OCI-M1 (cell line): Measurements from ENCODE around the gene MICAL2.

Source experiments
- DNase-seq: peaks from one replicate; lab custom pipeline; 2025; lab: John Stamatoyannopoulos, UW

MICAL2 gene

DNA sequence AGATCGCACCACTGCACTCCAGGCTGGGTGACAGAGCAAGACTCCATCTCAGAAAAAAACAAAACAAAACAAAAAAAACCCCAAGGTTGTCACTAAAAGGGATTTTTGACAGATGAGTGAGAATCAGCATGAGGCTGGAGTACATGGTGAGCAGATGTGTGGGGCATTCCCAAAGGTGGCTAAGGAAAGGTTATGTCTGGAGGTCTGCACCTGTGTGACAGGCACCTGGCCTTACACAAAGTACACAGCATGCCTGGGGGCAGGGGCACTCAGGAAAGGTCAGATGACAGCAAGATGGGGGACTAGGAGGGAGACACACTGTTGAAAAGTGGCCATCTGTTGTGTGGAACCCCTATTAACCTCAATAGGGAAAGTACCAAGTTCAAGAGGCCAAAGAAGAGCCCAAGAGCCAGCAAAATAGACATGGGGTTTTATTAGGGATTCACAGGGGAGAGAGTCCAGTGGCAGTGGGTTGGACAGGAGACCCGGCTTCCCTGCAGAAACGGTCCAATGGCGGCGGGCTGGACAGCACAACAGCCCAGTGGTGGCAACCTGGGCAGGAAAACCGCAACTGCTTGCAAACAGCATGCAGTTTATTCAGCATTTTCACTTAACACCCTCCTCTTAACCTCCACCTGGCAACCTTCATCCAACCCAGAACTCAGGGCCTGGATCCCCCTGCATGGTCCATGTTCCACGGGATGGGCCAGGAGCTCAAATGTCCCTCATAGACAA lies 101.1 kb downstream of the MICAL2 start:
- DNase-seq = no peak

DNA sequence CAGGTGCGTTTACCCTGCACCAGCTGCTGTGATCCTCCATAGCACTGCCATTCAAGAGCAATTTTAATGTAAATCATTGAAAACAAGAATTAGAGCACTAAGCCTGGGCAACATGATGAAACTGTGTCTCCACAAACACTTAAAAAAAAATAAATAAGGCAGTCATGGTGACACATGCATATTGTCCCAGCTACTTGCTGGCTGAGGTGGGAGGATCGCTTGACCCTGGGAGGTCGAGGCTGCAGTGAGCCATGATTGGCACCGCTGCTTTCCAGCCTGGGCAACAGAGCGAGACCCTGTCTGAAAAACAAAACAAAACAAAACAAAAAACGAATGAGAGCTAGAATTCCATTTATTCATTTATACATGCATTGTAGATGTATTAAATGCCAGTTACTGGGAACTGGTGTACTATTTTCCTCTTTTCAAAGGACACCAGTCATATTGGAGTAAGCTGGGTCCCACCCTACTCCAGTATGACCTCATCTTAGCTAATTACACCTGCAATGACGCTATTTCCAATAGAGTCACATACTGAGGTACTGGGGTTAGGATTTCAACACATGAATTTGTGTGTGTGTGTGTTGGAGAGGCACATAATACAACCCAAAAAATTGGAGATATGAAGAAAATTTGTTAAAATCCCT lies 101.9 kb downstream of the MICAL2 start:
- DNase-seq = no peak

DNA sequence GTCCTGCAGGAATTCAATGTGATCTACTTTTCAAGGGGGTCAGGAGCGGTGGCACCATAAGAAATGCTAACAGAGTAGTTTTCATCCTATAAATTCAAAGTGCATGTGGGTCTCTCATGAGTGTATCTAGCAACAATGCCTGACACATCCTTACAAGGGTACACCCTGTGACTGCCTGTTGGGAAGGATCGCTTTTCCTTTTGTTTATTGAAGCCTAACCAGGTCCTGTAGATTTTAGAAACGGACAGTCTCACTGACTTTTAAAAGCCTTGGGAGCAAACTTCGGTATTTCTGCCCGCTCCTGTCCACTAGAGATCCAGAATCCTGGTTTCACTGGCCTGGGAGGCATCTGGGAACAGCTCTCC lies 102.4 kb downstream of the MICAL2 start:
- DNase-seq = no peak

DNA sequence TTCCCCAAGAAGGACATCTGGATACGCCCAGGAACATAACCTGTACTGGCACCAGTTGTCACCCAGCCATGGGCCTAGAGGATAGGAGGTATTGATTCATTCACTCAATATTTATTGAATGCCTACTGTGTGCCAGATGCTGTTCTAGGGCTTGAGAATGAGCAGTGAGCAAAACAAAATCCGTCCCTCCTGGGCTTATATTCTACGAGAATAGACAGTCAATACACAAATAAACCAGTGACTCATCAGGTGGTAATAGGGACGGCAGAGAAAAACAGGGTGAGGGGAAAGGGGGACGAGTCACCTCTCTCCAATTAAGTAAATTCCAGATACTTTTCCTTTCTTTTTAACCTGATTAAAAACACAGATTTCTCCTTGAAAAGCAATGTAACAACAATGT lies 103.5 kb downstream of the MICAL2 start:
- no peak for DNase-seq

DNA sequence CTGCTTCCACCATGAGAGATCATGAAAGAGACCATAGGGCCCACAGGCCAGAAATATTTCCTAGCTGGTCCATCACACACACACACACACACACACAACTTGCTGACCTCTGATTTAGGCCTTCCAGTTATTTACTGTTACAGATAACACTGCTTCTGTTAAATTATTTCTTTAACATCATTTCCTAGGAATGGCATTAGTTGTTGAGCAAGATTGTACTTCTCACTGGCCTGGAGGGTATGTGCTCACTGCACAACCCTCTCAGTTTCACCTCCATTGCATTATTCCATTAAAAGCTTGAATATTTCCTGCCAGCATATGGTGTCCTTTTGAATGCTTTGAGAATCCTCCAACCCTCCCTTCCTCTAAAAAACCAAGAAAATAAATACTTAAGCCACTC lies 104.4 kb downstream of the MICAL2 start:
- no peak for DNase-seq

DNA sequence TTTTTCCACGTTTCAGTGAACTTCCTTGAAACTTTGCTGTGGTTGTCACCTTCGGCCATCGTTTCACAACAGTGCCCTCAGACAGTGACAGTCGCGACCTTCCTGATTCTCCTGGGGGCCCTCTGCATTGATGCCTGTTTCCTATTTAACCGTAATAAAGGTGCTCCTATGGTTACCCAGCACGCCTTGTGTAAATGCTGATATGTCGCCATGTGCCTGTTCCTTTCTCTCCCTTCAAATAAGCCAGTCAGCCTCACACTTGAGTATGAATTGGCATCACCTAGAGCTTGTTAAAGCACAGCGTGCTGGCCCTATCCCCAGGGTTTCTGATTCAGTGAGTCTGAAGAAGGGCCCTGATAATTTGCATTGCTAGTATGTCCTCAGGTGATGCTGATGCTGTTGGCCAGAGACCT lies 104.8 kb downstream of the MICAL2 start:
- DNase-seq = no peak

DNA sequence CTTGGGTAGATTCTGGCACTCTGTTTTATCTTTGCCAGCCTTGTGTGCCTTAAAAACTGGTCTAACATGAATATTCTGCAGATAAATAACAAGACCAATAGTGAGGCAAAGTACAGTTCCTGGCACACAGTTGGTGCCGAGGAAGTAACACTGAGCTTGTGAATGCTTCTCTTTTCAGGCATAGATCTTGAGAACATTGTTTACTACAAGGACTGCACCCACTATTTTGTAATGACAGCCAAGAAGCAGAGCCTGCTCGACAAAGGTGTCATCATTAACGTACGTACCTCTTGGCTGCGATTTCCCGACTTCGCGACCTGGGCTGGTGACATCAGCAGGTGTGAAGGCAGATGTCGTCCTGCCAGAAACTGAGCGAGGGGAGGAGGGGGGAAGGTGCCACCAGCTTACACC lies 105.7 kb downstream of the MICAL2 start:
- no peak for DNase-seq

DNA sequence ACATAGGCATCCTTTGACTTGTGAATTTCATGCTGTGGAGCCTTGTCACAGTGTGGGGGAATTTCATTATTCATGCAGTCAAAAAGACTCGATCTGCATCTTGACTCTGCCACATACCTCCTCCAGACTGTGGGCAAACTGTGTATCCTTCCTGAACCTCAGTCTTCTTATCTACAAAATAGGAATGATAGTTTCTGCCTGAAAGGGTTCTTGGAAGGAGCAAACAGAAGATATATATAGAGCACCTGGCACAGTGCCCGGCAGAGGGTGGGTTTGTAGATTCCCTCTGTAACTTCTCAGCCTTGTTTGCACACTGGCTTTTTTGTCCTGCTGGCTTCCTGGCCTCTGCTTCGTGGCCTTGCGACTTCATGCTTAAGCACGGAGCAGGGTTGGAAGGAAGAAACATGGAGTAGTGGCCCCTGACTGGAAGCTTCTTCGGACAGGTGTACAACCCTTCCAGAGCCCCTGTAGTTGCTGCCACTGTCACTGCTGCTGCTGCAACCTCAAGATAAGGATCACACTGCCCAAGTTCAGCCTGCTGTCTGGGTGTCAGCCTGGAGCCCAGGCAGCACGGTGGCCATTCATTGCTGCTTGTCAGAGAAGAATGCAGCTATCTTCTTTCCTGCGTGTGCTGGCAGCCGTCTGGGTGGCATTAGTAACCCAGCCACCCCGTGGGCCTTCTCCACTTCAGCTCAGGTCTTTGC lies 106.4 kb downstream of the MICAL2 start:
- peak; percentile 56 for DNase-seq

DNA sequence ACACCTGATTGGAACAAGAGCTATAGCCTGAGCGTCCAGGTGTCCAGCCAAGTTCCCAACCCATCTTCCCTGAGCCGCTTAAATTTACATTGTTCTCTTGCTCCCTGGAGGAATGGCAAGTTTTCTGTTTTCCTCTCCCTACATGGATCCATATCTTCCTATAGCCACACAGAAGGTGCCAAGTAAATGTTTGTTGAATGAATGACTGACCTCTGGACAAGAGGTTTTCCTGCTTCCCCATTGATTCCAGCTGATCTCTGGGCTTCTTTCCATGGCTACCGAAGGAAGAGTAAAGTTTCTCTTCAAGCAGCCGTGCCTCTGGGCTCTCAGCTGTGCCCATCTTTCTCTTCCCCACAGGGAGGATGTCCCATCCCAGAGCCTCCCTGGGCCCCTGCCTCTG lies 107.5 kb downstream of the MICAL2 start:
- DNase-seq = no peak

DNA sequence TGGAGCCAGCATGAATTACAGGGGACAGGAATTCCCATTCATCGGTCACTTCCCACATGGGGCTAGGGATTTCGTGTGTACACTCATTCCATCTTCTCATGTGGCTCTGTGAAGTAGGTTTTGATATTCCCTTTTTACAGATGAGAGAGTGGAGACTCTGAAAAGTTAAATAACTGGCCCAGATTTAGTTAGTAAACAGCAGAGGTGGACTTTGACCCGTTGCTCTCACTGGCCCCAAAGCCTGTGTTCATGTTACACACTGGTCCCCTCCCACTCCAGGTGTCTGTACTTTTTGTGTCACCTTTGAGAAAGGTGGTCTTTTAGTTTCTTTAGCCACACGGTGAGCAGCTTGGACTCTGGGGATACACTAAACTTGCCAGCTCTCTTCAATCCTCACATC lies 108.5 kb downstream of the MICAL2 start:
- no peak for DNase-seq

DNA sequence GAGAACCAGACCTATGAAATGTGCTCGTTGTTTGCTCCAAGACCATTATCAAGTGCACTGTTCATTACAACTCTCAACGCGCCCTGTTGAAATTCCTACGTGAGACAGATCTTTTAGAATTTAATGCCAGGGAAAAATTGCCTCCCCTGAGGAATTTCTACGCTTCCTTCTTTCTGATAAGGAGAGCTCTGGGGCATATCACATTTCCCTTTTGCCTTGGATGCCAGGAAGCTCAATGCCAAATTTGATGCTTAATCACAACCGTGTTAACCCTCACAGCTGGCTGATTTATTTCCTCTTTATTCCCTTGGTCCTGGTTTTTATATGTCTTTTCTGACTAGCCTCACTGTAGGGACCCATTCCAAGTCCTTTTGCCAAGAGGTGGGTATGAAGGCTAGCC lies 109.4 kb downstream of the MICAL2 start:
- DNase-seq = no peak

DNA sequence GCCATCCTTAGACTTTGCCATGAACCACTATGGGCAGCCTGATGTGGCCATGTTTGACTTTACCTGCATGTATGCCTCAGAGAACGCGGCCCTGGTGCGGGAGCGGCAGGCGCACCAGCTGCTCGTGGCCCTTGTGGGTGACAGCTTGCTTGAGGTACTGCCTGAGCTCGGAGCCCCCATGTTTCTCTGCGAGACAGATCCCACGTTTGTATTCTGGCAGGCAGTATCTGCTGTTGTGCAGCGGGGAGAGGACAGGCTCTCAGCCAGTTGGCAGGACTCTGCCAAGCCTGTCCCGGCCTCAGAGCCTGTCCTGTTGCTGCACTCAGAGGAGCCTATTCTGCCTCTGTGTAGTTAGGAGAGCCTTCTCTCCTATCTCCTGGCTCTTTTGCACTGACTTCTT lies 109.9 kb downstream of the MICAL2 start:
- no peak for DNase-seq

DNA sequence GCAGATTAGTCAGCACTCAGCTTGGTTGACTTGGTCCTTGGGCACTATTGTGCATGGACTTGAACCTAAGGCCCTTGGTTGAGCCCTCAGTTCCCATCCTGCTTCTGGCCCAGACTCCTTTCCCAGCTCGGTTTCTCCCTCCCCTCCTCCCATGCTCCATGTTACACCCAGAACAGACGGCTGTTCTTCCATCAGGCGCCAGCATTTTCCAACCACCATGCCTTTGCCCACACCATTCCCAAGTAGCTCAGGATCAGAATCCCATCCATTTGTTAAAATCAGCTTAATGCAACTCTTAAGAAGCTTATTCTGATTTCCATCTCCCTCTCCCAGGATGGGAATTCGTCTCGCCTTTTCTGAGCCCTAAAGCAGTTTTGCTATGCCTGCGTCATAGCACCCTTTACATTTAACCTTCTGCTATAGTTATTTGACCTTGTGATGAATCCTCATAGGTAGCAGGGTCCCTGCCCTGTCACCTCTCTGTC lies 110.7 kb downstream of the MICAL2 start:
- DNase-seq = no peak

DNA sequence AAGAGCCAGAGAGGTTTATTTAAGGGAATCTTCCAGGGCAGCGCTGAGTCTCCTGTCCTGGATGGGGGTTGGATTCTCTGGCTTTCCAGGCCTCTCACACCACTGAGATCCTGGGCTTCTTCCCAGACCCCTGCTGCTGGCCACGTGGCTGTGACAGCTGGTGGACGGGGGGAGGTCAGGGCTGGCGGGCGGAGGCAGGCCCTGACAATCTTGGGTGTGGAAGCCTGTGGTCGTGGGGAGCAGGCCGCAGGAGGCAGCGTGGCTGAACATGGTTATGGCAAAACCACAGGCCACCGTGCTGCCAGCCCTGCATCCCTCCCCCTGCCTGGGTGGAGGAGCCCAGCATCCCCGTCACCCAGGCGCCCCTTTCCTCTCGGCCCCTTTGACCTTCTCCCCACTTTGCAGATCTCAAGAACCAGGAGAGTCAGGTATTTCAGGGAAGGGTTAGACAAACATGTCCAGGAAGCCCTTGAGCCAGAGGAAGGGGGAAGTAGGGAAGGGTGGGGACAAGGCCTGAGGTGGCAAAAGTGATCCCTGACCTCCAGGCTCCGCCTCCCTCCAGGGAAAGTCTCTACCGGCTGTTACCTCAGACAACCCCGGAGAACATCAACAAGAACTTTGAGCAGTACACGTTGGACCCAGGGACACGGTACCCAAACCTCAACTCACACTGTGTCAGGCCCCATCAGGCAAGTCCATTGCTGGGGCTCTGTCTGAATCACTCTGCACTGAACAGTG lies 111.8 kb downstream of the MICAL2 start:
- no peak for DNase-seq

DNA sequence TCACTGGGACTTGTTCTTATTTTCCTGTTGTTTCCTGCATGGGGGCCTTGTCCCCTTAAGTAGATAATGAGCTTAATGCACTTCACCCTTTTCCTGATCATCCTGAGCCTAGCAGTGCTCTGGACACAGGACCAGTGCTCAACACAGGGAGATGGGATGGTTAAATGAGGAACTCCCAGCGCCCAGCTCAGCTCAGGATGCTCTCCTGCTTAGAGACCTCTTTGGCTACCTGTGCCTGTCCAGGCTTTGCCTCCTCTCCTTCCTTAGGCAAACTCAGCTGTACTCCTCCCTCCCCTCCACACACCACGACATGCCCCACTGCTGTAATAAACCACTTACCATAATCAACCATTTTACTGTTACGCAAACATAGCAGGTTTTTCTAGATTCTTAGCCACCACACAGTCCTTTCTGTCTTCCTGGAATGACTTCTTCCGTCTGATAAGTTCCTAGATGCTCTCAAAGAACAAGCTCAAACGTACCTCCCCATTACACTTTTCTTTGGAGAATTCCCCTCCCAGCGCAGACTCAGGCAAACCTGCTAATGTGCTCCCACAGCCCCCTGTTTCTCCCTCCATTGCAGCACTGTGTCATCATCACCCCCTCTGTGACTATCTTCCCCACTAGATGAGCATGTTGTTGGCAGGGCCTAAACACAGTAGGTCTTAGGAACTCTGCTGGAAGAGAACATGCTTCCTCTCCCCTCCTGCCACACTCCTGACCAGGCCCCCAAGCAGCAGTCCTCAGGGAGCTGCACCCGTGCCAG lies 113.6 kb downstream of the MICAL2 start:
- DNase-seq = no peak

DNA sequence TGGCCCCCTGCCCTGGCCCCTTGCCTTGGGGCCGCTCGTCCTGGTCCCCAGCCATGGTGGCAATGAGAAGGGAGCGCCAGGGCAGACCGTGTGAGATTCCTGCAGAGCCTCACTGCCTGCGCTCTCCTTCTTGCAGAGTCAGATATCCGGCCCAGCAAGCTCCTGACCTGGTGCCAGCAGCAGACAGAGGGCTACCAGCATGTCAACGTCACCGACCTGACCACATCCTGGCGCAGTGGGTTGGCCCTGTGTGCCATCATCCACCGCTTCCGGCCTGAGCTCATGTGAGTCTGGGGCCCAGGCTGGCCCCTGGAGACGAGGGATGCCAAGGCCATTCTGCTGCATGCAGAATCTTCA lies 114.1 kb downstream of the MICAL2 start:
- DNase-seq = no peak

DNA sequence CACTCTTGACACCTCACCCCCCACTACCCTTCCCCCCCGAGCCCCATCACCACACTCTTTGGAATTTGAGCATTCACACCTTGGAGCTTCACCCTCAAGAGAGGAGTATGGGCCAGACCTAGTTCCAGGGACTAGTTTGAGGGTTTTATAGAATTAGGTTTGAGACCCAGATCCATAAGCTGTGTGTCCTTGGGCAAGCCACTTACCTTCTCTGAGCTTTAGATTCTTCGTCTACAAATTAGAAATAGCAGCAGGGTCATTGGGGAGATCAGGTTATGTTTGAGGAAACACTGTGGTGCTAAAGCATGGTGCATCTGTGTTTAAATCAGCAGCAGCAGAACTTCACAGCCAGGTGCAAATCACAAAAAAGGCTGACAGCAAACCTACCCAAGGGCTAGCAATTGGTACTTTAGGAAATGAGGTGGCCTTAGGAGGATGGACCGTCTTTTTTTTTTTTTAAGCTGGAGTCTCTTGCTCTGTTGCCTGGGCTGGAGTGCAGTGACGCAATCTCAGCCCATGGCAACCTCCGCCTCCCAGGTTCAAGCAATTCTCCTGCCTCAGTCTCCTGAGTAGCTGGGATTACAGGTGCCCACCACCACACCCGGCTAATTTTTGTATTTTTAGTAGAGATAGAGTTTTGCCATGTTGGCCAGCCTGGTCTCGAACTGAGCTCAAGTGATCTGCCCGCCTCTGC lies 114.8 kb downstream of the MICAL2 start:
- DNase-seq = no peak

DNA sequence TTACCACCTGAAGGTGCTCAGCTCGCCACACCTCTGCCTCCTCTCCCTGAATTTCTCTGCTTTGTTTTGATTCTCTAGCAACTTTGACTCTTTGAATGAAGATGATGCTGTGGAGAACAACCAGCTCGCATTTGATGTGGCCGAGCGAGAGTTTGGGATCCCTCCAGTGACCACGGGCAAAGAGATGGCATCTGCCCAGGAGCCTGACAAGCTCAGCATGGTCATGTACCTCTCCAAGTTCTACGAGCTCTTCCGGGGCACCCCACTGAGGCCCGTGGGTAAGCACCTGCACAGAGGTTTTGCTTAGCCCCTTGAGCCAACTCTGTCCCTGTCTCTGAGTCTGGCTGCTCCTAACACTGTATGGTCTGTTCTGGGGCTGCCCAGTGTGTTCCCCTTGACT lies 115.7 kb downstream of the MICAL2 start:
- no peak for DNase-seq

DNA sequence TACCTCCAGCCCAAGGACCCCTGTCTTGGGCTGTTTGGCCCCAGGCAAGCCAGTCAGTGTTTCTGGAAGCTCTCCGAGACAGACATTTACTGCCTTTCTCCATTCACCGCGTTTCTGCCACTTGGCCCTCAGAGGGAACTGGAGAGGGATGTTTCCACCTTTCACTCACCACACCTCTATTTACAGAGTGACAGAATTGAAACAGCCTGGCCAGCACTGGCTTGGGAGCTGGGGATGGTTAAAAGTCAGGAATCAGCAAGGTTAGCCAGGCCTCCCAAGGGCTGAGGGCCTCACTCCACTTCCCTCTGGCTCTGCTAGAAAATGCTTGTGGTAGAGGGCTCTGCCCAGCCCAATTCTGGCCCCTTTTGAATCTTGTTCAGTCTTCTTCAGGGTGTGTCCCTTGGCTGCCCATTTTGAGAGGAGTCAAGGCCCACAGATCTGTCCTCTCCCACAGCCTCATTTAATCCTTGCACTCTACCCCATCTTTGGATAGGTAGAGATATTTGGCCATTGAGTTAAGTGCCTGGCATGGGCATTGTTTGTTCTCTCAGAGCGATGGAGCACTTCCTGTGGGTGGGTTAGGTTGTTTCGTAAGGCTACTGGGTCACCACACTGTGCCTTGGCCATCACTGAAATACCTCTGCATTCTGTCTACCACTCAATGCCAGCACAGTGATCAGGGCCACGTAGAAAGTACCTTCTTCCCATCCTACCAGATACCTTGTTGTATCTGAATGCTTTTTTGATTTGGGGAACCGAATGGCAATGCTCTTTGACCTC lies 119.2 kb downstream of the MICAL2 start:
- DNase-seq = no peak

DNA sequence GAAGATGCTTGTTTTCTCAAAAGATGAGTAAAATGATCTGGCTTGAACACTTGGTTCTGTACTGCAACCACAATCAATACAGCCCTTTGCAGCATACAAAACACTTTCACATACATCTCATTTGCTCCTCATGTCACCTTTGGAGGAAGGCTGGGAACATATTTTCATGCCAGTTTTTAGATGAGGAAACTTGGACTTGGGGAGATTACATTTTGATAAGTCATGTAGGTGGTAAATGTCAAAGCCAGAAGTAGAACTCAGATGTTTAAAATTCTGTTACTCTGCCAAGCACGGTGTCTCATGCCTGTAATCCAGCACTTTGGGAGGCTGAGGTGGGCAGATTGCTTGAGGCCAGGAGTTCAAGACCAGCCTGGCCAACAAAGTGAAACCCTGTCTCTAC lies 121.8 kb downstream of the MICAL2 start:
- no peak for DNase-seq
